Upper lobe of left lung (tissue), 4 donors: ENCODE results near the gene SGCE.

ENCODE experiments used
- EP300 ChIP-seq, 4 donors: sonication (generic); formaldehyde crosslinking; IDR thresholded peaks; one replicate each; pipeline ENCODE4 v1.5.1; 2017; ENCODE audit warnings: antibody characterized with exemption in 4 of 4, control low read depth in 2 of 4
- POLR2A ChIP-seq, 4 donors: fragments of 450-650 bp; IDR thresholded peaks; one replicate each; pipeline ENCODE4 v1.5.1; 2016 to 2017; ENCODE audit warnings: antibody characterized with exemption in 4 of 4, mild to moderate bottlenecking in 2 of 4

DNA sequence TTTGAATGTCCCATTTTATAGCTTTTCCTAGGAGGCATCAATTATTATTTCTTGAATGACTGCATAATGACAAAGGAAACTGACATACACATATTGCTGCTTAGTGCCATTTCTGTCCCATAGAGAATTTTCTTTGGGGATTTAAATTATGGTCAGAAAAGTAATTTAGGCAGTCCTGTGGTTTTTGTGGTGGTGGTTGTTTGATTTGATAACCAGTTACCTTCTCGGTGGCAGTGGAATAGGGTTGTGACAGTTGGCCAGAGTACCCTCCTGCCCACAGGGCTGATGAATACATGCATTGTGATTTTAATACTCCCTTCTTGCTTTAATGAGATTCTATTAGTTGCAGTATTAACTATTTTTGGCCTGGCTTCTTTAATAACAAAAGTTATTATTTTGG is 6.6 kb upstream of the SGCE start:
- no peak for TF ChIP-seq POLR2A (IDR thresholded peaks at IDR 0.05)
- TF ChIP-seq EP300 (IDR thresholded peaks at IDR 0.05) = no peak
